IMR-90 (cell line): ENCODE results near the gene FSTL3. TPM values are rescaled to one million over a fixed set of nuclear protein-coding genes. Genes with fewer than 3 reads are reported as not detected.

Source experiments
- ATAC-seq: fragments of 200-7000 bp; cut with Tn5 transposase; 2 replicates; pipeline ENCODE4 v1.9.1; 2020; ENCODE audit warnings: low read depth, mild to moderate bottlenecking, moderate library complexity
- BruUV-seq: library from RNA; stranded (reverse); fragments of 400-500 nt; replicated peaks from 2 replicates; lab custom pipeline; 2021; lab: Mats Ljungman, UMichigan
- CTCF ChIA-PET: fragments of 300-600 bp; formaldehyde crosslinking; extraction: SDS; loops from one replicate; lab custom pipeline; 2021; ENCODE audit warnings: antibody characterized with exemption; lab: Yijun Ruan, JAX
- POLR2A ChIA-PET: fragments of 300-600 bp; sonication (Branson Sonifier 250); formaldehyde crosslinking; loops from one replicate; lab custom pipeline; 2022; ENCODE audit warnings: antibody characterized with exemption; ENCODE audit not compliant: unreplicated experiment; lab: Charles Lee
- DNase-seq: peaks from one replicate; pipeline ENCODE4 v3.0.0; 2013
- H2AFZ ChIP-seq: replicated peaks from 2 replicates; pipeline ENCODE3; 2013; ENCODE audit warnings: low read length, mild to moderate bottlenecking; ENCODE audit not compliant: poor library complexity
- H2AK5ac ChIP-seq: 2 replicates; pipeline ENCODE4 v1.6.1; 2013; ENCODE audit warnings: low read depth, low read length, inconsistent platforms
- H2AK9ac ChIP-seq: replicated peaks from 2 replicates; pipeline ENCODE3; 2013; ENCODE audit warnings: mild to moderate bottlenecking, low read depth, low read length, moderate library complexity; ENCODE audit not compliant: poor library complexity
- H2BK120ac ChIP-seq: 2 replicates; pipeline ENCODE4 v1.6.1; 2013; ENCODE audit warnings: low read depth, low read length, inconsistent platforms
- H2BK15ac ChIP-seq: 3 replicates; pipeline ENCODE4 v1.6.1; 2013; ENCODE audit warnings: low read depth, low read length, inconsistent platforms
- H2BK20ac ChIP-seq: 2 replicates; pipeline ENCODE4 v1.6.1; 2013; ENCODE audit warnings: low read depth, mild to moderate bottlenecking, inconsistent platforms, low read length, moderate library complexity
- H2BK5ac ChIP-seq: 2 replicates; pipeline ENCODE4 v1.6.1; 2013; ENCODE audit warnings: mild to moderate bottlenecking, low read depth, low read length, inconsistent platforms; ENCODE audit not compliant: poor library complexity, severe bottlenecking
- H3K14ac ChIP-seq: replicated peaks from 2 replicates; pipeline ENCODE4 v1.6.1; 2013; ENCODE audit warnings: low read depth, low read length, inconsistent platforms
- H3K18ac ChIP-seq: 2 replicates; pipeline ENCODE4 v1.6.1; 2013; ENCODE audit warnings: low read depth, low read length, control low read depth
- H3K23ac ChIP-seq: 2 replicates; pipeline ENCODE4 v1.6.1; 2013; ENCODE audit warnings: low read depth, low read length, inconsistent platforms
- H3K27ac ChIP-seq: 2 replicates; pipeline ENCODE4 v1.5.1; 2013; ENCODE audit warnings: mild to moderate bottlenecking, control low read depth, low read length; ENCODE audit not compliant: insufficient read depth
- H3K27me3 ChIP-seq: 2 replicates; pipeline ENCODE4 v1.6.1; 2013; ENCODE audit warnings: low read length; ENCODE audit not compliant: control insufficient read depth, insufficient read depth
- H3K36me3 ChIP-seq: 2 replicates; pipeline ENCODE4 v1.6.1; 2013; ENCODE audit warnings: low read length, mixed read lengths; ENCODE audit not compliant: control insufficient read depth, insufficient read depth
- H3K4ac ChIP-seq: 2 replicates; pipeline ENCODE4 v1.6.1; 2013; ENCODE audit warnings: low read depth, low read length, inconsistent platforms
- H3K4me1 ChIP-seq: 2 replicates; pipeline ENCODE4 v1.6.1; 2013; ENCODE audit warnings: low read length, mixed read lengths; ENCODE audit not compliant: control insufficient read depth, insufficient read depth
- H3K4me2 ChIP-seq: 2 replicates; pipeline ENCODE4 v1.6.1; 2013; ENCODE audit warnings: low read depth, mild to moderate bottlenecking, control low read depth, low read length, moderate library complexity
- H3K4me3 ChIP-seq: 2 replicates; pipeline ENCODE4 v1.5.1; 2013; ENCODE audit warnings: low read depth, mild to moderate bottlenecking, control low read depth, low read length, moderate library complexity; ENCODE audit not compliant: insufficient read depth
- H3K56ac ChIP-seq: 2 replicates; pipeline ENCODE4 v1.6.1; 2013; ENCODE audit warnings: low read length, inconsistent platforms; ENCODE audit not compliant: insufficient read depth; ENCODE audit errors: extremely low read depth
- H3K79me1 ChIP-seq, 2 experiments: 2 replicates each; pipeline ENCODE4 v1.6.1; 2013; ENCODE audit warnings: low read length in 2 of 2, inconsistent platforms in 1 of 2, low read depth in 1 of 2
- H3K9ac ChIP-seq: 2 replicates; pipeline ENCODE4 v1.6.1; 2013; ENCODE audit warnings: low read depth, low read length, control low read depth
- H3K9me1 ChIP-seq: 2 replicates; pipeline ENCODE4 v1.6.1; 2013; ENCODE audit warnings: low read length, inconsistent platforms; ENCODE audit not compliant: insufficient read depth
- H3K9me3 ChIP-seq: 2 replicates; pipeline ENCODE4 v1.6.1; 2013; ENCODE audit warnings: low read length; ENCODE audit not compliant: control insufficient read depth, insufficient read depth
- H4K20me1 ChIP-seq: 2 replicates; pipeline ENCODE4 v1.6.1; 2013; ENCODE audit warnings: low read length, inconsistent platforms; ENCODE audit not compliant: insufficient read depth
- H4K5ac ChIP-seq: 2 replicates; pipeline ENCODE4 v1.6.1; 2013; ENCODE audit warnings: mild to moderate bottlenecking, low read depth, low read length, control low read depth
- H4K8ac ChIP-seq, 2 experiments: 2 replicates each; pipeline ENCODE4 v1.6.1; 2013; ENCODE audit warnings: low read depth in 2 of 2, low read length in 2 of 2, control low read depth in 1 of 2, inconsistent platforms in 1 of 2
- H4K91ac ChIP-seq: 2 replicates; pipeline ENCODE4 v1.6.1; 2013; ENCODE audit warnings: low read depth, low read length, inconsistent platforms; ENCODE audit not compliant: insufficient read depth
- BHLHE40 ChIP-seq: fragments of 150-350 bp; IDR thresholded peaks from 2 replicates; pipeline ENCODE4 v1.6.1; 2016; ENCODE audit warnings: mild to moderate bottlenecking, low read depth, low read length
- CEBPB ChIP-seq: IDR thresholded peaks from 2 replicates; pipeline ENCODE4 v1.6.1; 2012; ENCODE audit warnings: low read depth, low read length, improper control_type of control experiment
- CHD1 ChIP-seq: IDR thresholded peaks from 2 replicates; pipeline ENCODE4 v1.6.1; 2012; ENCODE audit warnings: low read depth, low read length, improper control_type of control experiment
- CTCF ChIP-seq: conservative IDR thresholded peaks from 2 replicates; pipeline ENCODE4 v1.5.1; 2012; ENCODE audit warnings: mild to moderate bottlenecking, low read depth, low read length, improper control_type of control experiment
- ELK1 ChIP-seq: fragments of 150-350 bp; IDR thresholded peaks from 2 replicates; pipeline ENCODE4 v1.6.1; 2016; ENCODE audit warnings: low read depth, mild to moderate bottlenecking, low read length, moderate library complexity, borderline replicate concordance
- FOS ChIP-seq: fragments of 150-350 bp; IDR thresholded peaks from 2 replicates; pipeline ENCODE4 v1.6.1; 2016; ENCODE audit warnings: low read depth, low read length
- MAZ ChIP-seq: IDR thresholded peaks from 2 replicates; pipeline ENCODE4 v1.6.1; 2012; ENCODE audit warnings: low read depth, mild to moderate bottlenecking, low read length, improper control_type of control experiment, moderate library complexity, borderline replicate concordance
- MXI1 ChIP-seq: IDR thresholded peaks from 2 replicates; pipeline ENCODE4 v1.6.1; 2012; ENCODE audit warnings: low read depth, mild to moderate bottlenecking, low read length, moderate library complexity, borderline replicate concordance
- POLR2A ChIP-seq: IDR thresholded peaks from 2 replicates; pipeline ENCODE4 v1.6.1; 2012; ENCODE audit warnings: mild to moderate bottlenecking, low read depth, low read length
- RAD21 ChIP-seq: IDR thresholded peaks from 2 replicates; pipeline ENCODE4 v1.6.1; 2012; ENCODE audit warnings: low read length, improper control_type of control experiment
- RCOR1 ChIP-seq: IDR thresholded peaks from 2 replicates; pipeline ENCODE4 v1.6.1; 2012; ENCODE audit warnings: mild to moderate bottlenecking, low read length, improper control_type of control experiment; ENCODE audit not compliant: insufficient replicate concordance
- RFX5 ChIP-seq: IDR thresholded peaks from 2 replicates; pipeline ENCODE4 v1.8.0; 2012; ENCODE audit warnings: low read depth, mild to moderate bottlenecking, low read length, moderate library complexity
- SMC3 ChIP-seq: fragments of 150-350 bp; IDR thresholded peaks from 2 replicates; pipeline ENCODE4 v1.6.1; 2016; ENCODE audit warnings: low read depth, mild to moderate bottlenecking, antibody characterized with exemption, low read length, moderate library complexity
- USF2 ChIP-seq: fragments of 150-350 bp; IDR thresholded peaks from 2 replicates; pipeline ENCODE4 v1.6.1; 2017; ENCODE audit warnings: mild to moderate bottlenecking, antibody characterized with exemption, low read length, low read depth
- WGBS, 2 experiments: methylation state at CpG; one replicate each; pipeline versions ENCODE4 v1.1.5 to v1.1.7; 2013; ENCODE audit warnings: missing lambda C conversion rate in 2 of 2; ENCODE audit not compliant: insufficient read length in 1 of 2; ENCODE audit errors: extremely low coverage in 2 of 2; 5-methylcytosine and 5-hydroxymethylcytosine counted together
- dilution Hi-C: fragments of 300-500 bp; cut with HindIII; formaldehyde crosslinking; loops from one replicate; pipeline ENCODE4 v1.14.3; 2018; ENCODE audit warnings: low sequenced_read_pairs; ENCODE audit not compliant: unreplicated experiment
- in situ Hi-C: fragments of 300-500 bp; cut with MboI; formaldehyde crosslinking; loops from 3 replicates; pipeline ENCODE4 v1.14.3; 2019; ENCODE audit warnings: low sequenced_read_pairs, inconsistent platforms, mixed read lengths
- intact Hi-C: fragments of 100-400 bp; cut with micrococcal nuclease; formaldehyde crosslinking; loops from 2 replicates; pipeline ENCODE4 v1.10.0; 2022
- polyA plus RNA-seq, 3 experiments: library from polyadenylated mRNA; depleted of rRNA; stranded (reverse); fragments of >200 nt; gene quantifications; 2 replicates each; pipeline ENCODE4 v1.2.3, GENCODE V29; 2012; ENCODE audit warnings: low replicate concordance in 1 of 3
- total RNA-seq: library from RNA; depleted of rRNA; stranded (reverse); fragments of >200 nt; gene quantifications from 2 replicates; pipeline ENCODE4 v1.2.3, GENCODE V29; 2012

The FSTL3 gene
- total and polyA plus RNA-seq, 2 of the 4 experiments (the other 2 are of a cell fraction), result 32.3 to 76.9 TPM

GRCh38 chr19:732148-733069 is 56.2 kb downstream of the FSTL3 start:
- no TSS peak for BruUV-seq
- no peak overlapping the region for H2AFZ ChIP-seq
- in situ Hi-C loops, result loop anchor here (5.0 kb wide), 2 partner anchors 65 to 145 kb away; partner anchors contain the start of gene HCN2
- H3K4me3 ChIP-seq, result no peak overlapping the region
- no peak overlapping the region for H2BK120ac ChIP-seq
- H3K36me3 ChIP-seq, result peaks cover 8% of the 10 kb centered on the region
- H3K18ac ChIP-seq, result no peak overlapping the region
- intact Hi-C loops, result no loop called here
- H3K4me1 ChIP-seq, result no peaks in the 10 kb centered on the region
- ATAC-seq, result no peak
- H3K23ac ChIP-seq, result no peak overlapping the region
- no peak for DNase-seq
- dilution Hi-C loops, result no loop called here
- no peaks in the 10 kb centered on the region for H3K9me1 ChIP-seq
- no peak overlapping the region for H2BK20ac ChIP-seq
- 69% methylated on average over 11 of the region's 24 CpGs; no CpG with 5 or more reads in 1 of the 2 experiments for WGBS, 2 experiments
- H3K4me2 ChIP-seq, result no peak overlapping the region
- no peak overlapping the region for H2BK5ac ChIP-seq
- H3K14ac ChIP-seq, result no peak overlapping the region
- no peaks in the 10 kb centered on the region for H3K9me3 ChIP-seq
- no peak overlapping the region for H2AK9ac ChIP-seq
- H3K27ac ChIP-seq, result no peak overlapping the region
- H3K79me1 ChIP-seq, result no peaks in the 10 kb centered on the region
- no peak overlapping the region for H2BK15ac ChIP-seq
- ChIA-PET POLR2A (no interaction called here), CTCF (interaction anchor here (0.6 to 0.8 kb wide), 2 partner anchors 33 to 191 kb away, joined by 3 to 10 read pairs; no protein-coding TSS in a partner anchor)
- H4K5ac ChIP-seq, result no peak overlapping the region
- no peak overlapping the region for H3K4ac ChIP-seq
- no peaks in the 10 kb centered on the region for H3K27me3 ChIP-seq
- H3K9ac ChIP-seq, result no peak overlapping the region
- no peak overlapping the region for H2AK5ac ChIP-seq
- H4K91ac ChIP-seq, result no peak overlapping the region
- no peaks in the 10 kb centered on the region for H4K20me1 ChIP-seq
- no peak overlapping the region for H4K8ac ChIP-seq
- no peak overlapping the region for H3K56ac ChIP-seq
- no peak for TF ChIP-seq MXI1
- no peak for TF ChIP-seq SMC3
- no peak for TF ChIP-seq USF2
- TF ChIP-seq POLR2A, result no peak
- TF ChIP-seq MAZ, result no peak
- TF ChIP-seq CTCF, result no peak
- no peak for TF ChIP-seq RAD21
- TF ChIP-seq FOS, result no peak
- TF ChIP-seq ELK1, result no peak
- no peak for TF ChIP-seq RFX5
- TF ChIP-seq RCOR1, result no peak
- TF ChIP-seq CEBPB, result no peak
- TF ChIP-seq BHLHE40, result no peak
- TF ChIP-seq CHD1, result no peak
